HFFc6 (cell line): Measurements from ENCODE around the gene PSMG2. TPM values are rescaled to one million over a fixed set of nuclear protein-coding genes. Genes with fewer than 3 reads are reported as not detected.

Experiments
- DNase-seq: peaks from one replicate; pipeline ENCODE4 v3.0.0-alpha.2; 2018
- H3K27ac Mint-ChIP-seq: 2 replicates; pipeline ENCODE4 v1.8.0; 2020; ENCODE audit warnings: mild to moderate bottlenecking, mixed read lengths
- H3K27me3 Mint-ChIP-seq: 2 replicates; pipeline ENCODE4 v1.8.0; 2021; ENCODE audit warnings: mild to moderate bottlenecking, moderate library complexity, mixed read lengths; ENCODE audit not compliant: insufficient read depth
- H3K36me3 Mint-ChIP-seq: 2 replicates; pipeline ENCODE4 v1.8.0; 2021; ENCODE audit warnings: low read depth, mixed read lengths
- H3K4me1 Mint-ChIP-seq: 2 replicates; pipeline ENCODE4 v1.8.0; 2020; ENCODE audit warnings: low read depth, mixed read lengths
- H3K4me3 Mint-ChIP-seq: 2 replicates; pipeline ENCODE4 v1.8.0; 2020; ENCODE audit warnings: mild to moderate bottlenecking, moderate library complexity, mixed read lengths
- H3K9me3 Mint-ChIP-seq: 2 replicates; pipeline ENCODE4 v1.8.0; 2020; ENCODE audit warnings: mild to moderate bottlenecking, mixed read lengths
- CTCF ChIP-seq: fragments of 200-600 bp; sonication (generic); IDR thresholded peaks from 2 replicates; pipeline ENCODE4 v1.5.0; 2021; ENCODE audit warnings: antibody characterized with exemption, mild to moderate bottlenecking
- total RNA-seq, 6 experiments: library from RNA; stranded (reverse); fragmentation: NEBNext Ultra II Directional; extraction: Animal tissue kit (Norgen Biotek cat#: 25700); gene quantifications; 2 replicates in 1 of 6; 3 replicates in 5 of 6; pipeline ENCODE4 v1.2.3, GENCODE V29; 2021

The PSMG2 gene
- total RNA-seq, 6 experiments from 2014 or later, result 55.9 to 78.3 (median 70.4) TPM

DNA sequence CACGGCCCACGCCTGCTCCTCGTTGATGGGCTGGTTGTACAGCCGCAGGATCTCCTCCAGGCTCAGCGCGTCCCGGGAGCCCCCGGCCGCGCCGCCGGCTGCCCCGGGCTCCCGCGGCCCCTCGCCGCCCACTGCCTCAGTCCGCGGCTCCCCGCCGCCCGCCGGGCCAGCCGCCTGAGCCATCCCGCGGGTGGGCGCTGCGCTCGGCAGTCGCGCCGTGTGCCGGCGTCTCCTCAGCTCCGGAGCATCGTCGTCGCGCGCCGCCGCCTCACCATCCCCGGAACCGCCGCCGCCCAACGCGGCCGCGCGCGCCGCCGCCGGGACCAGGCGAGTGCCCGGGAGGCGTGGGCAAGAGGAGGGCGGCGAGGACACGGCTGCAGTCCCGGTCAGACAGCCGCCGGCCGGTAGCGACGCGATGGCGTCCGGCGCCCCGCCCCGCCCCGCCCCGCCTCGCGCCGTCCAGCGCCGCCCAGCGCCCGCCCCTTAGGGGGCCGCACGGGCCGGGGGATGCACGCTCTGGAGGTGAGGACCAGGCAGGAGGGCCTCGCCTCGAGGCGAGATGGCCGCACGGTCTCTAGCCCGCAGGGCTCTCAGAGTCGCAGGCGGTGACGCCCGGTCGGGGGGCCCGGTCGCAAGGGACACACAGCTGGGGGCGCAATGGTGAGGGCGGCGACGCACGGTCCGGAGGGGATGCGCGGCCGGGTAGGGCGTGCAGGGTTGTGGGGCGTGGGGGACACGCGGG is 45.0 kb upstream of the PSMG2 start, which contains the start of gene SPIRE1:
Gene SPIRE1, minus strand, starts transcription at position 424 of the 742 bp plus-strand sequence. Its CDS starts 241 bp downstream, at position 183.
- peak; percentile 20; the same call in 1 of the 2 replicates for TF ChIP-seq CTCF
- Mint-ChIP-seq H3K9me3 (no peaks in the 10 kb centered on the region), H3K36me3 (no peaks in the 10 kb centered on the region), H3K27ac (peak within 1 kb of the TSS; percentile 88), H3K4me1 (peaks cover 54% of the 10 kb centered on the region), H3K4me3 (peak within 1 kb of the TSS; percentile 90), H3K27me3 (peaks cover 2% of the 10 kb centered on the region; the same call in 1 of the 2 replicates)
- peak; percentile 31 for DNase-seq

- Mint-ChIP-seq H3K4me3 (peak overlapping the region; percentile 88), H3K36me3 (no peaks in the 10 kb centered on the region), H3K9me3 (no peaks in the 10 kb centered on the region), H3K4me1 (peaks cover 47% of the 10 kb centered on the region), H3K27me3 (peaks cover 2% of the 10 kb centered on the region; the same call in 1 of the 2 replicates), H3K27ac (peak overlapping the region; percentile 72)
- TF ChIP-seq CTCF, result no peak
- DNase-seq, result peak; percentile 25
These were observed 44.3 kb upstream of the PSMG2 start for GRCh38 chr18:12658426-12659138.

DNA sequence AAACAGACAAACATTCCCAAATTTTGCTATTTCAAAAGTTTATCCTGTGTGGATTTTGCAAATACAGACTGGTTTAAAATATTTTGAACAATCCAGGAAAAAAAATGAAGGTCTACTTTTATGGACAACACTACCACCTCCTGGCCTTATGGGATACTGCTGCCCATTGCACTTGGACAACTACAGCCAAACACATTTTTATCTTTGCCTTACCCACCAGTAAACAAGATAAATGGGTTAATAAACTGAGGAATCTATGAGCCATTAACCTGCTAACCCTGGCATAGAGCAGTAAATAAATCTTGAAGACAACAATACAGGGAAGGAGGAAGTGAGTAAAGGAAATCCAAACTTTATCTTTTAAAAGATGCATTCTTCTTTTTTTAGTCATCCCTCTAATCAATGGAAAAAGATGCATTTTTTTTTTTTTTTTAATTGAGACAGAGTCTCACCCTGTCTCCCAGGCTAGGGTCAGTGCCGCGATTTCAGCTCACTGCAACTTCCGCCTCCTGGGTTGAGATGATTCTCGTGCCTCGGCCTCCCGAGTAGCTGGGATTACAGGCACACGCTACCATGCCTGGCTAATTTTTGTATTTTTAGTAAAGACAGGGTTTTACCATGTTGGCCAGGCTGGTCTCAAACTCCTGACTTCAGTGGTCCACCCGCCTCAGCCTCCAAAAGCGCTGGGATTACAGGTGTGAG is 42.8 kb upstream of the PSMG2 start:
- DNase-seq, result peak; percentile 77
- Mint-ChIP-seq H3K27me3 (no peaks in the 10 kb centered on the region; the same call in 1 of the 2 replicates), H3K4me3 (no peak overlapping the region)

GRCh38 chr18:12668041-12668440 is 34.8 kb upstream of the PSMG2 start:
- H3K9me3 Mint-ChIP-seq, result no peaks in the 10 kb centered on the region
- TF ChIP-seq CTCF, result no peak
- H3K36me3 Mint-ChIP-seq, result no peaks in the 10 kb centered on the region
- H3K4me1 Mint-ChIP-seq, result no peaks in the 10 kb centered on the region; the same call in 1 of the 2 replicates
- no peak overlapping the region for H3K27ac Mint-ChIP-seq
- no peak overlapping the region for H3K4me3 Mint-ChIP-seq
- DNase-seq, result no peak
- H3K27me3 Mint-ChIP-seq, result no peaks in the 10 kb centered on the region

More for the DNA sequence above, 42.8 kb upstream of the PSMG2 start:
- no peaks in the 10 kb centered on the region for H3K9me3 Mint-ChIP-seq
- peaks cover 39% of the 10 kb centered on the region for H3K4me1 Mint-ChIP-seq
- H3K27ac Mint-ChIP-seq, result 0 out of 2 replicates have a peak overlapping the region, but pooled peaks have one; percentile 5
- peak; percentile 95 for TF ChIP-seq CTCF
- no peaks in the 10 kb centered on the region for H3K36me3 Mint-ChIP-seq

DNA sequence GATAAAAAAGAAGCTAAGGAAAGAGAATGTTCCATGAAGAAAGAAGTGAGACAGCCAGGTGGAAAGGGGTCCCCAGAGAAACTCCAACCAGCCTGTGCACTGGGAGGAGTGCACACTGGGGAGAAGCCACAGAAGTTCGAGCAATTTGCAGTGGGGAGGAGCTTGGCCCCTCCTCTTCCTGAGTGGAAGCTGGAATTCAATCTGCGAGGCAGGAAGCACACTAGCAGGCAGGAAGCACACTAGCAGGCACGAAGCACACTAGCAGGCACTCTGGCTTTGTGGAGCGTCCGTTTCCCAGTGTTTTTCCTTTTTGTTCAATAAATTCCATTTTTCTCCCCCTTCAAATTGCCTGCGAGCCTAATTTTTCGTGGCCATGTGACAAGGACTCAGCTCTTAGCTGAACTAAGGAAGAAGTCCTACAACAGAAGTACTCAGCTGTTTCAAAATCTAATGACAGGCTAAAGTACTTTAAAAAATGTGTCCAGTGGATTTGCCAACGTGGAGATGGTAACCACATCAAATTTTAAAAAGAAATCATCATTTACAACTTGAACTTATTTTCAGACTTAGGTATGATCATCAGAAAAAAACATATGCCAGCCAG is 23.6 kb upstream of the PSMG2 start:
- Mint-ChIP-seq H3K36me3 (peaks cover 3% of the 10 kb centered on the region), H3K27me3 (no peaks in the 10 kb centered on the region), H3K4me3 (peak overlapping the region; percentile 23; the same call in 1 of the 2 replicates), H3K4me1 (peaks cover 11% of the 10 kb centered on the region), H3K9me3 (no peaks in the 10 kb centered on the region), H3K27ac (peak overlapping the region; percentile 81)
- DNase-seq, result no peak
- TF ChIP-seq CTCF, result no peak
